ENCODE data around the gene ACVRL1.

The ACVRL1 gene

DNA sequence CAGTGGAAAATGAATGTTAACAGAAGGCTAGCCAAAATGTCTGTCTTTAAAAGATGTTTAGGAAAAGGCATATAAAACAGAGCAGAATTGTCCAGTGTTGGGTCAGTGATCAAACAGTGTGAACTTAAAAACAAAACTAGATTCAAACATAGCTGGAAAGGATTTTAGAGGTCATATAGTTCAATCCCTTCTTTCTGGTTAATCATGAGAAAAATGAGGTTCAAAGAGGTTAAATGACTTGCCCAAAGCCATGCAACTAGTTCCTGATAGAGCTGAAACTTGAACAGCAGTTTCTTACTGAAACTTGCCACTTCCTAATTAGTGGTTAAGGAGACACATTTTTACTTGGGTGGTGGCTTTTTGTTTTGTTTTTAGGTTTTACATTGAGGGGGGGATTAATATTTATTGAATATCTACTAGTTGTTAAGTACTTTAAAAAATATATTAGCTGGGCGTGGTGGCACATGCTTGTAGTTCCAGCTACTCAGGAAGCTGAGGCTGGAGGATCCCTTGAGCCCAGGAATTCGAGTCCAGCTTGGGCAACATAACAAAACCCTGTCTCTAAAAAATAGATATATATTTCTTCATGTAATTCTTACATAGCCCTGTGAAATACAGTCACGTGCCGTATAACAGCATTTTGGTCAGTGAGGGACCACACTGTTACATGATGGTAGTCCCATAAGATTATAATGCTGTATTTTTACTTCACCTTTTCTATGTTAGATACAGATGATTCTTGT, 64.5 kb downstream of the ACVRL1 start:
- Mint-ChIP-seq H3K36me3 (ENCODE audit: low read depth) (peaks cover 30% of the 10 kb centered on the region), H3K27ac (no peak overlapping the region), H3K4me1 (peaks cover 45% of the 10 kb centered on the region), H3K9me3 (no peaks in the 10 kb centered on the region), H3K27me3 (ENCODE audit: low read depth, poor library complexity) (no peaks in the 10 kb centered on the region), H3K4me3 (no peak overlapping the region)
- DNase-seq = no peak
- TF ChIP-seq, protein P1, sequence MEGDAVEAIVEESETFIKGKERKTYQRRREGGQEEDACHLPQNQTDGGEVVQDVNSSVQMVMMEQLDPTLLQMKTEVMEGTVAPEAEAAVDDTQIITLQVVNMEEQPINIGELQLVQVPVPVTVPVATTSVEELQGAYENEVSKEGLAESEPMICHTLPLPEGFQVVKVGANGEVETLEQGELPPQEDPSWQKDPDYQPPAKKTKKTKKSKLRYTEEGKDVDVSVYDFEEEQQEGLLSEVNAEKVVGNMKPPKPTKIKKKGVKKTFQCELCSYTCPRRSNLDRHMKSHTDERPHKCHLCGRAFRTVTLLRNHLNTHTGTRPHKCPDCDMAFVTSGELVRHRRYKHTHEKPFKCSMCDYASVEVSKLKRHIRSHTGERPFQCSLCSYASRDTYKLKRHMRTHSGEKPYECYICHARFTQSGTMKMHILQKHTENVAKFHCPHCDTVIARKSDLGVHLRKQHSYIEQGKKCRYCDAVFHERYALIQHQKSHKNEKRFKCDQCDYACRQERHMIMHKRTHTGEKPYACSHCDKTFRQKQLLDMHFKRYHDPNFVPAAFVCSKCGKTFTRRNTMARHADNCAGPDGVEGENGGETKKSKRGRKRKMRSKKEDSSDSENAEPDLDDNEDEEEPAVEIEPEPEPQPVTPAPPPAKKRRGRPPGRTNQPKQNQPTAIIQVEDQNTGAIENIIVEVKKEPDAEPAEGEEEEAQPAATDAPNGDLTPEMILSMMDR (IDR thresholded peaks at IDR 0.05) = no peak

DNA sequence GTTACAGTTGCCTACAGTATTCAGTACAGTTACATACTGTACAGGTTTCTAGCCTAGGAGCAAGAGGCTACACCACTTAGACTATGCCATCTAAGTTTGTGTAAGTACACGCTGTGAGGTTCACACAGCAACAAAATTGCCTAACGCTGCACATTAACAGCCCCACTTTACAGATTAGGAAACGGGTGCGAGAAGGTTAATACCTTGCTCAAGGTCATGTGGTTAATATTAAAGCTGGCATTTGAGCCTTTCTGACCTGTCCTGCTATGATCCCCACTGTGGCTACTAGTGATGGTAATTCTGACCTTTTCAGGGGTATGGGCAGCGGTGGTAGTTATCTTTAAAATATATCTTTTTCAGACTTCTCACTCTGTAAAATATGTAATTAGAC, 65.1 kb downstream of the ACVRL1 start:
- H3K27ac Mint-ChIP-seq = no peak overlapping the region
- DNase-seq = no peak
- H3K4me1 Mint-ChIP-seq = peaks cover 45% of the 10 kb centered on the region
- no peaks in the 10 kb centered on the region for H3K27me3 Mint-ChIP-seq (ENCODE audit: low read depth, poor library complexity)
- TF ChIP-seq, protein P1 (IDR thresholded peaks at IDR 0.05) = no peak
- H3K9me3 Mint-ChIP-seq = no peaks in the 10 kb centered on the region
- H3K36me3 Mint-ChIP-seq (ENCODE audit: low read depth) = peaks cover 36% of the 10 kb centered on the region
- no peak overlapping the region for H3K4me3 Mint-ChIP-seq

DNA sequence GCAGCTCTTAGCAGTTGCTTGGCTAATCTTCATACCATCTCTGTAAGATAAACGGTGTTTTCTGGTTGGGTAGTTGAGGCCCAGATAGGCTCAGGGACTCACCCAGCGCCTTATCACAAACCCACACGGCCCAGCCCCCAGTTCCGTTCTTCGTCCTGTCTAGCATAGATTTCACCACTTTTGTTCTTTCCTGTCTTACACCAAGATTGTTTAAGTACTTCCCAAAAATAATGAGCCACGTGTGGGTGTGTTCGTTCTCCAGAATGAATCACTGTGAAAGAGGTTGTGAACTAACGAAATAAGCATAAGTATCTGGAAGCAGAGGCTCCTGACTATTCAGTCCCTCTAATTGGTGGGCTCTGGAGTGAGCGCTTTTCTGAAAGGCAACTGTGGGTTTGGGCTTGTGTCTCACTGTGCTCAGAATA, 65.6 kb downstream of the ACVRL1 start:
- H3K27me3 Mint-ChIP-seq (ENCODE audit: low read depth, poor library complexity) = no peaks in the 10 kb centered on the region
- no peaks in the 10 kb centered on the region for H3K9me3 Mint-ChIP-seq
- H3K36me3 Mint-ChIP-seq (ENCODE audit: low read depth) = peaks cover 40% of the 10 kb centered on the region
- TF ChIP-seq, protein P1 (IDR thresholded peaks at IDR 0.05) = no peak
- no peak overlapping the region for H3K4me3 Mint-ChIP-seq
- DNase-seq = no peak
- H3K4me1 Mint-ChIP-seq = peaks cover 45% of the 10 kb centered on the region
- peak overlapping the region; percentile 26 for H3K27ac Mint-ChIP-seq
